ENCODE measurements around the gene GPR101. TPM values are rescaled to one million over a fixed set of nuclear protein-coding genes. Genes with fewer than 3 reads are reported as not detected.

The GPR101 gene
- total RNA-seq, 6 donors from 2014 or later, result not detected

- TF ChIP-seq CTCF (IDR thresholded peaks at IDR 0.05) (no peak), EP300 (IDR thresholded peaks at IDR 0.05) (no peak), POLR2A (IDR thresholded peaks at IDR 0.05) (no peak), POLR2AphosphoS5 (IDR thresholded peaks at IDR 0.05) (no peak)
- peaks cover 0 to 14% (median 3%) of the 10 kb centered on the region in 4 donors for H3K27me3 ChIP-seq
- WGBS, 2 donors, result 5 to 48% methylated on average over 30 to 32 of the region's 34 CpGs
- no peak for ATAC-seq (ENCODE audit: low FRiP score in 2 of 2)
- peaks cover 0 to 6% (median 0%) of the 10 kb centered on the region in 4 donors for H3K9me3 ChIP-seq
- no peak for DNase-seq
- no peak overlapping the region for H3K4me3 ChIP-seq
- no peak overlapping the region for H3K27ac ChIP-seq
- peaks cover 2 to 23% (median 3%) of the 10 kb centered on the region in 4 donors for H3K4me1 ChIP-seq
- H3K36me3 ChIP-seq, result no peaks in the 10 kb centered on the region
These were observed 688 bp downstream of the GPR101 start for GRCh38 chrX:137032841-137033773.

DNA sequence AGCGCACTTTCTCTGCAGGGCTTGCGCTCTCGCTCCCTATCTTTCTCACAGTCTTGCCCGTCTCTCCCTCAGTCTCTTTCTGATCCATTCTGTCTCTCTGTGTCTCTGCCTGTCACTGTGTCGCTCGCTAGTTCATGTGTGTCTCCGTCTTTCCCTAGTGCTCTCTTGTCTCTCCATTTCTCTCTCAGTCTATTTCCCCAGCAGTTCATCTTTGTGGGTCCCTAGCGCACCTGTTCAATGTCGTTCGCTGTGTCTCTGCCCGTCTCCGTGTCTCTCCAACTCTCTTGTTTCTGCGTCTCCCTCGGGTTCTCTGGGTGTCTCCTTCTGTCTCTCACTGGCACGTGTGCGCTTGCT, 1.5 kb downstream of the GPR101 start:
- Histone ChIP-seq H3K9me3 (peaks cover 0 to 6% (median 0%) of the 10 kb centered on the region in 4 donors), H3K4me1 (peaks cover 2 to 23% (median 3%) of the 10 kb centered on the region in 4 donors), H3K27me3 (peaks cover 0 to 14% (median 3%) of the 10 kb centered on the region in 4 donors), H3K4me3 (peak overlapping the region in 3 of 4 donors; percentile 9 to 42 (median 30)), H3K27ac (no peak overlapping the region), H3K36me3 (no peaks in the 10 kb centered on the region)
- TF ChIP-seq POLR2A (IDR thresholded peaks at IDR 0.05), result no peak
- TF ChIP-seq POLR2AphosphoS5 (IDR thresholded peaks at IDR 0.05), result no peak
- no peak for TF ChIP-seq CTCF (IDR thresholded peaks at IDR 0.05)
- no peak for TF ChIP-seq EP300 (IDR thresholded peaks at IDR 0.05)
- no peak for ATAC-seq (ENCODE audit: low FRiP score in 2 of 2)
- DNase-seq, result no peak
- 4 to 34% methylated on average over 16 of the region's 16 CpGs for WGBS, 2 donors

GRCh38 chrX:137031517-137032340, 2.1 kb downstream of the GPR101 start:
- ATAC-seq (ENCODE audit: low FRiP score in 2 of 2) (peak in 1 of 2 donors; percentile 74), DNase-seq (no peak)
- Histone ChIP-seq H3K27ac (no peak overlapping the region), H3K4me1 (peaks cover 2 to 23% (median 3%) of the 10 kb centered on the region in 4 donors), H3K9me3 (peaks cover 0 to 6% (median 0%) of the 10 kb centered on the region in 4 donors), H3K4me3 (peak overlapping the region in 3 of 4 donors; percentile 9 to 42 (median 30)), H3K27me3 (peaks cover 0 to 14% (median 3%) of the 10 kb centered on the region in 4 donors), H3K36me3 (no peaks in the 10 kb centered on the region)
- TF ChIP-seq POLR2AphosphoS5 (IDR thresholded peaks at IDR 0.05) (no peak), POLR2A (IDR thresholded peaks at IDR 0.05) (no peak), EP300 (IDR thresholded peaks at IDR 0.05) (no peak), CTCF (IDR thresholded peaks at IDR 0.05) (no peak)
- WGBS, 2 donors, result 1 to 30% methylated on average over 30 to 46 of the region's 49 CpGs

GRCh38 chrX:137031039-137031438, 2.8 kb downstream of the GPR101 start:
- 0 to 51% methylated on average over 1 to 15 of the region's 16 CpGs for WGBS, 2 donors
- Histone ChIP-seq H3K27me3 (peaks cover 0 to 14% (median 3%) of the 10 kb centered on the region in 4 donors), H3K36me3 (no peaks in the 10 kb centered on the region), H3K4me3 (no peak overlapping the region), H3K4me1 (peaks cover 2 to 23% (median 3%) of the 10 kb centered on the region in 4 donors), H3K27ac (no peak overlapping the region), H3K9me3 (peaks cover 0 to 6% (median 0%) of the 10 kb centered on the region in 4 donors)
- ATAC-seq (ENCODE audit: low FRiP score in 2 of 2) (no peak), DNase-seq (no peak)
- TF ChIP-seq POLR2A (IDR thresholded peaks at IDR 0.05) (no peak), POLR2AphosphoS5 (IDR thresholded peaks at IDR 0.05) (no peak), CTCF (IDR thresholded peaks at IDR 0.05) (no peak)

Measured in upper lobe of left lung (tissue), 6 donors.